Measurements from ENCODE around the gene ZFP92. TPM values are rescaled to one million over a fixed set of nuclear protein-coding genes. Genes with fewer than 3 reads are reported as not detected.

The ZFP92 gene
- total RNA-seq, 1 experiment from 2014 or later = 0.16 TPM

GRCh38 chrX:153433161-153433680 is 21.9 kb downstream of the ZFP92 start:
- no peak for DNase-seq
- no peaks in the 10 kb centered on the region for H3K9me3 ChIP-seq
- H3K27me3 ChIP-seq (replicated peaks; ENCODE audit: control insufficient read depth, insufficient read depth, low read length) = no peaks in the 10 kb centered on the region
- Mint-ChIP-seq H3K27me3 (ENCODE audit: insufficient read depth, unreplicated experiment) (no peaks in the 10 kb centered on the region), H3K4me1 (ENCODE audit: low read depth, unreplicated experiment) (no peaks in the 10 kb centered on the region), H3K36me3 (ENCODE audit: insufficient read depth, unreplicated experiment) (no peaks in the 10 kb centered on the region), H3K27ac (ENCODE audit: unreplicated experiment) (no peak overlapping the region), H3K9me3 (ENCODE audit: unreplicated experiment) (peaks cover 9% of the 10 kb centered on the region), H3K4me3 (ENCODE audit: unreplicated experiment) (no peak overlapping the region)
- no TSS peak for BruUV-seq (replicated peaks)
- no peak overlapping the region for H3K4me3 ChIP-seq (ENCODE audit: low read depth, low read length)
- ChIA-PET POLR2A (no interaction called here), CTCF (no interaction called here)
- intact Hi-C loops (cut with micrococcal nuclease; ENCODE audit: unreplicated experiment) = loop anchor here (10.0 kb wide), 1 partner anchor 398 kb away; no protein-coding TSS in a partner anchor
- no peaks in the 10 kb centered on the region for H3K4me1 ChIP-seq
- no peak for TF ChIP-seq CTCF (IDR thresholded peaks at IDR 0.05; ENCODE audit: insufficient read depth in 1 of 2, low read depth in 1 of 2, low read length in 1 of 2, severe bottlenecking in 1 of 2, unreplicated experiment in 1 of 2)
- no peaks in the 10 kb centered on the region for H3K36me3 ChIP-seq (ENCODE audit: control insufficient read depth, insufficient read depth, low read length)

- Histone ChIP-seq H3K36me3 (ENCODE audit: control insufficient read depth, insufficient read depth, low read length) (no peaks in the 10 kb centered on the region), H3K4me3 (ENCODE audit: low read depth, low read length) (no peak overlapping the region), H3K9me3 (no peaks in the 10 kb centered on the region), H3K4me1 (no peaks in the 10 kb centered on the region), H3K27me3 (replicated peaks; ENCODE audit: control insufficient read depth, insufficient read depth, low read length) (no peaks in the 10 kb centered on the region)
- ChIA-PET POLR2A (no interaction called here), CTCF (no interaction called here)
- H3K27ac Mint-ChIP-seq (ENCODE audit: unreplicated experiment) = no peak overlapping the region
- peaks cover 9% of the 10 kb centered on the region for H3K9me3 Mint-ChIP-seq (ENCODE audit: unreplicated experiment)
- no peaks in the 10 kb centered on the region for H3K4me1 Mint-ChIP-seq (ENCODE audit: low read depth, unreplicated experiment)
- no peak for DNase-seq
- no peaks in the 10 kb centered on the region for H3K27me3 Mint-ChIP-seq (ENCODE audit: insufficient read depth, unreplicated experiment)
- TF ChIP-seq CTCF (IDR thresholded peaks at IDR 0.05; ENCODE audit: insufficient read depth in 1 of 2, low read depth in 1 of 2, low read length in 1 of 2, severe bottlenecking in 1 of 2, unreplicated experiment in 1 of 2) = no peak
- no peak overlapping the region for H3K4me3 Mint-ChIP-seq (ENCODE audit: unreplicated experiment)
- BruUV-seq (replicated peaks) = no TSS peak
- intact Hi-C loops (cut with micrococcal nuclease; ENCODE audit: unreplicated experiment) = loop anchor here (10.0 kb wide), 1 partner anchor 399 kb away; no protein-coding TSS in a partner anchor
- H3K36me3 Mint-ChIP-seq (ENCODE audit: insufficient read depth, unreplicated experiment) = no peaks in the 10 kb centered on the region
Observed at GRCh38 chrX:153433781-153434285, 22.6 kb downstream of the ZFP92 start.

- peaks cover 9% of the 10 kb centered on the region for H3K9me3 Mint-ChIP-seq (ENCODE audit: unreplicated experiment)
Observed at GRCh38 chrX:153434801-153435200, 23.5 kb downstream of the ZFP92 start.

More at GRCh38 chrX:153434801-153435200, 23.5 kb downstream of the ZFP92 start:
- no peak for DNase-seq
- Histone ChIP-seq H3K4me3 (ENCODE audit: low read depth, low read length) (no peak overlapping the region), H3K36me3 (ENCODE audit: control insufficient read depth, insufficient read depth, low read length) (no peaks in the 10 kb centered on the region), H3K9me3 (no peaks in the 10 kb centered on the region), H3K27me3 (replicated peaks; ENCODE audit: control insufficient read depth, insufficient read depth, low read length) (no peaks in the 10 kb centered on the region), H3K4me1 (no peaks in the 10 kb centered on the region)
- Mint-ChIP-seq H3K27me3 (ENCODE audit: insufficient read depth, unreplicated experiment) (peaks cover under 1% of the 10 kb centered on the region), H3K36me3 (ENCODE audit: insufficient read depth, unreplicated experiment) (no peaks in the 10 kb centered on the region), H3K4me1 (ENCODE audit: low read depth, unreplicated experiment) (no peaks in the 10 kb centered on the region), H3K27ac (ENCODE audit: unreplicated experiment) (no peak overlapping the region), H3K4me3 (ENCODE audit: unreplicated experiment) (no peak overlapping the region)
- intact Hi-C loops (cut with micrococcal nuclease; ENCODE audit: unreplicated experiment) = loop anchor here (10.0 kb wide), 1 partner anchor 400 kb away; no protein-coding TSS in a partner anchor
- POLR2A ChIA-PET = no interaction called here
- no TSS peak for BruUV-seq (replicated peaks)
- TF ChIP-seq CTCF (IDR thresholded peaks at IDR 0.05; ENCODE audit: insufficient read depth in 1 of 2, low read depth in 1 of 2, low read length in 1 of 2, severe bottlenecking in 1 of 2, unreplicated experiment in 1 of 2) = no peak
- CTCF ChIA-PET = no interaction called here

Data from Caco-2 (cell line).